HG03439 (cell line): ENCODE data around the gene G6PD.
A peak's percentile ranks its signal among the peaks of the same experiment; 100 is the strongest.
"Not testable (repeated sequence)": the region's sequence is repeated elsewhere in the genome, so short reads cannot be mapped to it uniquely, and the experiment has no call there.

Experiments used
- ATAC-seq: cut with Tn5 transposase; IDR thresholded peaks from one replicate; pipeline ENCODE4 v1.9.1; 2021; ENCODE audit warnings: mild to moderate bottlenecking, moderate library complexity; ENCODE audit not compliant: unreplicated experiment

G6PD gene

DNA sequence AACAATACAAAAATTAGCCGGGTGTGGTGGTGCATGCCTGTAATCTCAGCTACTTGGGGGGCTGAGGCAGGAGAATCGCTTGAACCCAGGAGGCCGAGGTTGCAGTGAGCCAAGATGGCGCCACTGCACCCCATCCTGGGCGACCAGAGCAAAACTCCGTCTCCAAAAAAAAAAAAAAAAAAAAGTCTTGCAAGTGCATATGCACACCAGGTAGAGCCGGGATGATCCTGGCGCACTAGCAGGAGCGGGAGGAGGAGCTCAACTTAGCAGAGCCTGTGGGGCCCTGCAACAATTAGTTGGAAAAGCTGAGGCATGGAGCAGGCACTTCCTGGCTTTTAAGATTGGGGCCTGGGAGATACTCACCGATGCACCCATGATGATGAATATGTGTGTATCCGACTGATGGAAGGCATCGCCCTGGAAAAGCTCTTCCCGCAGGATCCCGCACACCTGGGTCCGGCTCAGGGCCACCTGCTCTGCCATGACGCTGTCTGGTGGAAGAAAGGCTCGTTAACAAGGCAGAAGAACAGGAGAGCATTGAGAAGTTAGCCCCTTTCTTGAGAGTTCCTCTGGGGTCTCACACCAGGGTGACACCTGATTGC, 872 bp downstream of the G6PD start:
- ATAC-seq = no peak

- ATAC-seq = no peak
Observed at GRCh38 chrX:154542723-154543424, 3.8 kb downstream of the G6PD start.

DNA sequence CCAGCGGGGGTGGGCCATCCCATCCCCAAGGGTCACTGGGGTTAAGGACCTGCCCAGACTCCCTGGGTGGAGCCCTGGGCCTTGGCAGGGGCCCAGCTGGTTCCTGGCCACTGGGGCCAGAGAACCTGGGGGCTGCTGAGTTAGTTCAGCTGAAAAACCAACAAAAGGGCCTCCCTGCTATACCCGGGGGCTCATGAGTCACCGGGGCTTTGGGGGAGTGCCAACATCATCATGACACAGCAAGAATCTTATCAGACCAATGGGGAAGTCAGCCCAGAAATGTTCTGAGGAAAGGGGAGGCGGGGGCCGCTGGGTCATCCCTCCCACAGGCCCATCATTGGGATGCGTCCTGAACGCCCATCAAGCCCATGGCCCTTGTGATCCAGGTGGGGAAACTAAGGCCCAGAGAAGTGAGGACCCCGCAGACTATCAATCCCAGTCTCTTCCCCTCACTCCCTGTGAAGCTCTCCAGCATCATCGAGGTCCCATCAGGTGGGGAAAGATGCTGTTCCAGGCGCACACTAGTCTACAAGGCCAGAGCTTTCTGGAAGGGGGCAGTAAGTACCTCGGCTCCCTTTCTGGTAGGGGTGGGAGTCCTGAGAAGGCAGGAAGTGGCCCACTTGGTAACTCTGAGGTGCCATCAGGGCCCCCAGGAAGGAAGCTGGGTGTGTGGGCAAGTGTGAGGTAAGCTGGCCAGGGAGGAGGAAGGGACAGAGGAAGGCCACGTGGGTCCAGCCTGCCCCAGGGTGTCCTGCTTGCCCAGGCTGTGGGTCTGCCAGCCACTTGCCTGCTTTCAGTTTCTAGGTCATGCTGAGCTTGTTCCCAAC, 4.5 kb downstream of the G6PD start:
- ATAC-seq = no peak

DNA sequence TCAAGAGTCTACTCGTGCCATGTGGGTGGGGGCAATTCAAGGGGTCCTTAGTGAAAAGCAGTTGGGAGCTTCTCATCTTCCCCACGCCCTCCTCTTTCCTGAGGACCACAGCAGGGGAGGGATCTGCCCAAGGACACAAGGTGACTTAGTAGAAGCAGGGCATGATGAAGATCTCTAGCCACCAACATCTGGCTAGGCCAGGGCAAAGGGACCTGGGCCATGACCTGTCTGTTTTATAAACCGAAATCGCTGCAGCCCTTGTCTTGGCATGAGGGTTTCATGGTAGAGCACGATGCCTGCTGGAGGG, 5.1 kb downstream of the G6PD start:
- ATAC-seq = no peak

- no peak for ATAC-seq
Observed at GRCh38 chrX:154540897-154541535, 5.6 kb downstream of the G6PD start.

GRCh38 chrX:154540365-154540764, 6.3 kb downstream of the G6PD start:
- not testable (repeated sequence) for ATAC-seq

GRCh38 chrX:154539077-154539476, 7.6 kb downstream of the G6PD start:
- ATAC-seq = no peak

DNA sequence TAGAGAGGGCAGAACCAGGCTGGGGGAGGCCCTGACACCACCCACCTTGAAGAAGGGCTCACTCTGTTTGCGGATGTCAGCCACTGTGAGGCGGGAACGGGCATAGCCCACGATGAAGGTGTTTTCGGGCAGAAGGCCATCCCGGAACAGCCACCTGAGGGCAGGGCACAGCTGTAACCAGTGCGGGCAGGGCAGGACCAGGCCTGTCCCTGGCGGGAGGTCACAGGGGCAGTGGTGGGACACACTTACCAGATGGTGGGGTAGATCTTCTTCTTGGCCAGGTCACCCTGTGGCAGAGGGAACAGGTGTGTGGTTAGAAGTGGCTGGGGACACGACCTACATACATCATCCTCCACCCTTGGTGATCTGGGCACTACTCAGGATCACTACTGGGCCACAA, 10.8 kb downstream of the G6PD start:
- ATAC-seq = no peak

- no peak for ATAC-seq
Observed at GRCh38 chrX:154534526-154535322, 11.9 kb downstream of the G6PD start.

GRCh38 chrX:154532690-154533089, 14.0 kb downstream of the G6PD start:
- ATAC-seq = no peak

DNA sequence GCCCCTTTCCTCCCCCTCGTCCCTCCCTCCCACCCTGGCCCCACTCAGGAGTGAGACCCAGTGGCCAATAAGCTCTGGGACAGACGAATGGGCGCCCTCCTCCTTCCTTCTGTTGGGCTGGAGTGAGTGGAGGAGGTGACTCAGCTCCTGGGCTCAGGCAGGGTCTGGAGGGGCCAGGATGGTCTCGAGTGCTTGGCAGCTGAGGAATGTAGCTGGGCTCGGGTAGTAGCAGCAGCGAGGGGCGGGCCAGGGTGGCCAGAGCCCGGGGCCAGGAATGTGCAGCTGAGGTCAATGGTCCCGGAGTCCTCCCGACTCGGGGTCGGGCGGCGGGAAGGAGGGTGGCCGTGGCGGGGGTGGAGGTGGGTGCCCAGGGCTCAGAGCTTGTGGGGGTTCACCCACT, 15.0 kb downstream of the G6PD start:
- ATAC-seq = no peak

DNA sequence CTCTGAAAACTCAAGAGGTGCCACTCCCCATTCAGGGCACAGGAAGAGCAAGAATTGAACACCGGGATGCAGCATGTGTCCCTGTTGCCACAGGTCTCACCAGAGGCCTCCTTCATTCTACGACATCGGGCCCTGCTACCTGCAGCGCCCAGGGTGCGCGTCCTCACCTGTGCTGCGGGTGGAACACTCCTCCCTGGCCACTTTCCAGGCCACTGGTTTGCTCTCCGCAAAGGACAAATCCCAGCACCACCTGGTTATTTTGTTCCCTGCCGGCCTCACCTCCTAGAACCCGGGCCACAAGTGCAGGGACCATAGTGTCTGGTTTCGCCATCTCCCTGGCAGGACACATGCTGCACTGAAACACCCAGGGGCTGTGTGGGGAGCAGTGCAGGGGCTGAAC, 16.4 kb downstream of the G6PD start:
- ATAC-seq = no peak

GRCh38 chrX:154529206-154529612, 17.4 kb downstream of the G6PD start:
- no peak for ATAC-seq

DNA sequence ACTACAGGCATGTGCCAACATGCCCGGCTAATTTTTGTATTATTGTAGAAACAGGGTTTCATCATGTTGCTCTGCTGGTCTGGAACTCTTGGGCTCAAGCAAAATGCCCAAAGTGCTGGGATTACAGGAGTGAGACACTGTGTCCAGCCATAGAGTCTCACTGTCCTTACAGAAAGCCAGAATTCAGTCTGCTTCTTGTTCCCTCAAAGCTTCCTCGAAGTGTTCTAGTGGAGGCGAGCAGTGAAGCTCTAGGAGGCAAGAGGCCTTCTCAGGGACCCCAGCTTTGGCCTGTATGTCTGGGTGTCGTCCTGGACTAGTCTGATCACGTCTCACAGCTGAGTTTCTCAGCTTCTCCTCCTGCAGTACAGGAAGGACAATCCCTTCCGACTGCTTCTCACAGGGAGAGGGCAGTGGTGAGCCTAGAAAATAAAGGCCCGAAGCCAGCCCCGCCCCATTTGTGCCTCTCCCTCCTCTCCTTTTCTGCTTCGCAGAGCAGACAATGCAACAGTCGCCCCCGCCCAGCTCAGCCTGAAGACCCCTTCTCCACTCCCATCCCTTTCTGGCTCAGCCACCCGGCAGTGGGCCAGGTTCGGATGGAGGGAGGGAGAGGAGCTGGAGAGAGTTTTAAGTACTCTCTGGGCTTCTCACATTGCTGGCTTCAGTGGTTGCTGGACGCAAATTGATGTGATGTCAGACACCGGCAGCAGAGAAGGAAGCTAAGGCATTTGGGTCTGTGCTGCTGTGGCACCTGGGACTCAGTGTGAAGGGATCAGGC, 19.6 kb downstream of the G6PD start:
- ATAC-seq = peak; percentile 89

GRCh38 chrX:154525606-154526490, 20.8 kb downstream of the G6PD start:
- no peak for ATAC-seq

DNA sequence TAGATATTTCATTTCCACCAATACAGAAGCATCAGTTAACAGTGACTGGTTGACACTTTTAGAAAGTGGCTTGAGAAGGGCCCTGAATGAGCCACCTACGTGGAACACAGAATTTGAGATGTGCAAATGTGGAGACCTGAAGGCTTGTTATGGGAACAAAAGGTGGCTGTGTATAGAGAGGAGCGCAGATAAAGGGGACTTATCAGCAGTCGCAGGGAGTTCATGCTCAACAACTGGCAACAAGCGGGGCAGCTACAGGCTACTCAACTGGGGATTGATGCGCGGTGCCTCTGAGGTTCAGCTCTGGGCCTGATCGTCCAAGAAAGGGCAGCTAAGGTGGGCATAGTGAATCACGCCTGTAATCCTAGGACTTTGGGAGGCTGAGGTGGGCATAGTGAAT, 27.3 kb downstream of the G6PD start:
- ATAC-seq = no peak

GRCh38 chrX:154517101-154517781, 29.4 kb downstream of the G6PD start:
- ATAC-seq = no peak

DNA sequence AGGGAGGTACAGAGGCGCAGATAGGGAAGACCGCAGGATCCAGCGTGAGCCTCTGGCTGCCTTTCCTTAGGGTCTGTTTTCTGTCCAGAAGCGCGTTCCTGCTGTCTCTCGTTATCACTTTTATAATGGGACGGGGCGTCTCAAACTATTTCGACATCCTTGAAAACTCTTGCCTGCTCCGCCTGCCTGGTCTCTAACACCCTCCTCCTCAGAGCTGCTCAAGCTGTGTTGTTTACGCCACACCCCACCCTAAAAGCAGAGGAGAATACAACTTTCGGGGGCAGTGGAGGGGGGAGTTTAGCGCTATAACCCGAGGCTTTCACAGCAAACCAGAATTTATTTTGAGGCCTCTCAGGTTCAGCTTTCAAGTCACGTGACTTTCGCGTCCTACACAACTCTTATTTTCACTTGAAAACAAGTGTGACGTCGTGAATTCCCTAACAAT, 30.0 kb downstream of the G6PD start:
- no peak for ATAC-seq
